GM13976 (cell line): ENCODE measurements around the gene ASCC1.

Source experiments
- DNase-seq: peaks from one replicate; pipeline ENCODE4 v3.0.0; 2012; ENCODE audit warnings: low spot score
- in situ Hi-C: fragments of 300-500 bp; cut with MboI; formaldehyde crosslinking; loops from one replicate; pipeline ENCODE4 v1.12.0; 2022; ENCODE audit warnings: low sequenced_read_pairs, mixed read lengths, inconsistent platforms; ENCODE audit not compliant: unreplicated experiment
- TF ChIP-seq, protein P1 (sequence below): IDR thresholded peaks from 2 replicates; pipeline ENCODE4 v1.5.1; 2012; ENCODE audit warnings: borderline replicate concordance, mild to moderate bottlenecking; ENCODE audit not compliant: insufficient read depth; ENCODE audit errors: extremely low read depth, missing control alignments, control extremely low read depth

ASCC1 gene

DNA sequence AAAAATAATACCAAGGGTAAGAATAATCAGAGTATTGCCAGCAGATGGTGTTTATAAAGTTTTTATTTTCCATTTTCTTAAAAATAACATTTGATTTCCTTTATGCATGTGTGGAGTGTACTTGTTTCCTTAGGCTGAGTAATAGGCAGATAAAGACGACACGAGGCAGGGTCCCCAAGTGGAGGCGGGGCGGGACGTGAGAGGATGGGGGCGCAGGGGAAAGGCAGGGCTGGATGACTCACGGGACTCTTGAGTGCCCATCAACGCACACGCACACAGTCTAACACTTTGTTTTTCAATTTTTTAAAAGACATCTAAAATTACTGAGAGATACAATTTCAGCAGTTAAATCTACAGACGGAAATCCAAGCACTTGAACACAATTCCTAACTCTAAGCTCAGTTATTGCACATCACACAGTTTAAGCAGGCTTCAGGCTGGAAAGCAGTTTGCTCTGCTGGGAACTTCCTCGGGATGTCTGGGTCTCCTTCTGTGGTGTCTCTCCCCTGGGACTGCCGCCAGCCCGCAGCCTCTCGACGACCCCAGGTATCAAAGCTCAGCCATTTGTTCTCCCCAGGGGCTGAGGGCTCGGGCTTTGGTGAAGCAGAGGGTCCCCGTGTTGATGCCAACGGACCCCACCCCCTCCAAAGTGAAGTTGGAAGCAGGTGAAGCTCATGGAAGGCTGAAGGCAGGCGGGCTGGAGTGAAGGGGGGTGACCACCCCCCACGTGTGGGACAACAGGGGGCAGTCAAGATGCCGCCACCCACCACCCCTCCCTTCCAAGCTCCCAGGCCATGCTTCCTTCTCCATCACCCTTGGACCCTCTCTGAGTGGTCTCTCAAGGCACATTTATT, 156.9 kb downstream of the ASCC1 start:
- in situ Hi-C loops: loop anchor here (10.0 kb wide), 1 partner anchor 276 kb away; no protein-coding TSS in a partner anchor
- TF ChIP-seq, protein P1, sequence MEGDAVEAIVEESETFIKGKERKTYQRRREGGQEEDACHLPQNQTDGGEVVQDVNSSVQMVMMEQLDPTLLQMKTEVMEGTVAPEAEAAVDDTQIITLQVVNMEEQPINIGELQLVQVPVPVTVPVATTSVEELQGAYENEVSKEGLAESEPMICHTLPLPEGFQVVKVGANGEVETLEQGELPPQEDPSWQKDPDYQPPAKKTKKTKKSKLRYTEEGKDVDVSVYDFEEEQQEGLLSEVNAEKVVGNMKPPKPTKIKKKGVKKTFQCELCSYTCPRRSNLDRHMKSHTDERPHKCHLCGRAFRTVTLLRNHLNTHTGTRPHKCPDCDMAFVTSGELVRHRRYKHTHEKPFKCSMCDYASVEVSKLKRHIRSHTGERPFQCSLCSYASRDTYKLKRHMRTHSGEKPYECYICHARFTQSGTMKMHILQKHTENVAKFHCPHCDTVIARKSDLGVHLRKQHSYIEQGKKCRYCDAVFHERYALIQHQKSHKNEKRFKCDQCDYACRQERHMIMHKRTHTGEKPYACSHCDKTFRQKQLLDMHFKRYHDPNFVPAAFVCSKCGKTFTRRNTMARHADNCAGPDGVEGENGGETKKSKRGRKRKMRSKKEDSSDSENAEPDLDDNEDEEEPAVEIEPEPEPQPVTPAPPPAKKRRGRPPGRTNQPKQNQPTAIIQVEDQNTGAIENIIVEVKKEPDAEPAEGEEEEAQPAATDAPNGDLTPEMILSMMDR: no peak
- DNase-seq: no peak

DNA sequence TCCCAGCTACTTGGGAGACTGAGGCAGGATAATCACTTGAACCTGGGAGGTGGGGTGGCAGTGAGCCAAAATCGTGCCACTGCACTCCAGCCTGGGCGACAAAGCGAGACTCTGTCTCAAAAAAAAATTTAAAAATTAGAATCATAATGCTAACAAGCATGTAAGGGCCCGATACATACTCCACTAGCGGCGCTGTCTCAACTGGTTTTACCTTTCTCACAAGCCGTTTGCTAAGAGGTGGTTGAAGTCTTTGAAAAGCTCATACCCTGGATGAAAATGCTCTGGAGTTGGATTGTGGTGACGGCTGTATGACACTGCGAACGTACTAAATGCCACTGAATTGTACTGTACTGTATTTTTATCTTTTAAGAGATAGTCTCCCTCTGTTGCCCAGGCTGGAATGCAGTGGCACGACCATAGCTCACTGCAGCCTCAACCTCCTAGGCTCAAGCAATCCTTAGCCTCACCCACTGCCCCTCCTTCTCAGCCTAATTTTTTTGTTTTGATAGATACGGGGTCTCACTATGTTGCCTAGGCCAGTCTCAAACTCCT, 157.7 kb downstream of the ASCC1 start:
- in situ Hi-C loops: loop anchor here (10.0 kb wide), 1 partner anchor 276 kb away; no protein-coding TSS in a partner anchor

DNA sequence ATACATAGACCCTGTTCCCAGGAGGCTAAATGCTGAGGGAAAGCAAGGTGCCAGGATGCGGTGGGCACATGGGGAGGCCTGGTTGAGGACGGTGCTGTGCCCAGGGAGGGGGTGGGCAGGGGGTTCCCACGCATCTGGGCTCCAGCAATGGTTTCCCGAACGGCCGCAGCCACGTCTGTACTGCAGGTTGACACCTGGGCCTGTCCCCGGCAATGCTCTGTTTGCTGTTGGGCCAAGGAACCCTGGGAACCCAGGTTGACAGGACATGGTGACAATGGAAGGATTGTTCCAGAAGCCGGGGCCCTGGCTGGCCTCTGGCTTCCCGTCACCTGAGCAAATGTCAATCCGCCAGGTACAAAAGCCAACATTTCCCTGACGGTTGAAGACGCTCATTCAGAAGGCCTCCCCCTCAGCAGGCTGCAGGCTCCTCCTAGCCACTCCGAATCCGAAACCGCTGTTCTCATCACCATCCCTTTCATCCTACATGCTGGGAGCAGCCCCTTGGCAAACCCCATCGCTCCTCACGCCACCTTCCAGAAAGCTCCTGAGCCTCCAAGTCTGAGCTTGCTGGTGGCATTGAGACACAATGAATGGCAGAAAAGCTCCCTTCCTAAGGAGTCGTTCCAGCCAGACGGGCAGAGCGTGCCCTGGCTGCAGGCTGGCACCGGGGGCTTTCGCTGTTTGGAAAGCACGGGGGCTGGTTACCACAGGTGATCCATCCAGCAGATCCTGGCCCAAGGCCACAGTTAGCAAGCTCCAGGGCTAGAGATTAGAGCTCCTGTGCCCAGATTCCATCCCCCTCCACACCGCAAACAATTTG, 158.9 kb downstream of the ASCC1 start:
- TF ChIP-seq, protein P1: no peak
- DNase-seq: no peak
- in situ Hi-C loops: loop anchor here (10.0 kb wide), 1 partner anchor 278 kb away; no protein-coding TSS in a partner anchor

More for the DNA sequence above, 157.7 kb downstream of the ASCC1 start:
- DNase-seq: no peak
- TF ChIP-seq, protein P1: no peak

DNA sequence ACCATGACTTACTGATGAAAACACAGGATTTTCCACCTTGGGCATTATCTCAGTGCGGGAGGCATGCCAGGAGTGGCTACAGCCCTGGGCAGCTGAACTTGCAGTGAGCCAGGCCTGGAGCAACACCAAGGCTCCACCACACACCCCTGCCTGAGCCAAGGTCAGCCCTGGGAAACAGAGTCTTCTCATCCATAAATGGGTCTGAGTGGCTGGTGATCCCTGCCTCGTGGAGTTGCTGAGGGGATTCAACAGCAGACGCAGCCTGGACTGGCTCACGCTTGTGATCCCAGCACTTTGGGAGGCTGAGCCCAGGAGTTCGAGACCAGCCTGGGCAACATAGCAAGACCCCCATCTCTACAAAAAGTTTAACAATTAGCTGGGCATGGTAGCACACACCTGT, 160.0 kb downstream of the ASCC1 start:
- TF ChIP-seq, protein P1: no peak
- DNase-seq: no peak
- in situ Hi-C loops: loop anchor here (10.0 kb wide), 1 partner anchor 279 kb away; no protein-coding TSS in a partner anchor

DNA sequence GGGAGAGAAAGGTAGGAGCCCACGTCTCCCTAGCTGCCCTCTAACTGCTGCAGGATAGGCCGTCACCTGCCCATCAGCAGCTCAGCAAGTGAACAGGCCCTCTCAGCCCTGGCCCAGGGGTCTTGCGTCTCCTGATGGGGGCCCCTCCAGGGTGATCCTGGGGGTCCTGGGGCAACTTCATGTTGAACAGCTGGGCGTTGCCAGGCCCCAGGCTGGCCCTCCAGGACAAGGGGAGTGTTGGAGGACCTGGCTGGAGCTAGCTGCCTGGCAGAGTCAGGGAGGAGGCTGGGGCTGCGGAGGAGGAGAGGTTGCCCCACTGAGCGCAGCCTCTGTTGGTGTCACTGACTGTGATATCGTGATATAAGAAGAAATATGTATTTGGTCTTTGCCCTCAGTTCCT, 162.4 kb downstream of the ASCC1 start:
- TF ChIP-seq, protein P1: no peak
- DNase-seq: no peak
- in situ Hi-C loops: loop anchor here (10.0 kb wide), 1 partner anchor 281 kb away; no protein-coding TSS in a partner anchor

DNA sequence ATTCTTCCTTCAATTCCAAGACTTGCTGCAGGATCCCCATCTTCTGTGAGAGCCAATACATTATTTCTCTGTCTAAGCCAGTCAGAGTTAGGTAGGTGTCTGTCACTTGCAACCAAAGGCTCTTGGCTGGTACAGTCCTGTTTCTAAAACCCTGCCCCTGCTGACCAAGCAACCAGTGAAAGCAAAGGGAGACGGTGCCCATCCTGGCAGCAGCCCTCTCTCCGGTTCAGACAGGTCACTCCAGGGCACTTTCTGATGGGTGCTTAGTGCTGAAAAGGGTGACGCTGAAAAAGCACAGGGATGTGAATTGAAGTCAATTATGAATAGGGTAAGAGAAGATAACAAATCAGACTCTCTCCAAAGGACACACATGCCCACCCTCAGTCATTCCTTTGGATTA, 165.2 kb downstream of the ASCC1 start:
- TF ChIP-seq, protein P1: no peak
- DNase-seq: no peak
- in situ Hi-C loops: loop anchor here (10.0 kb wide), 1 partner anchor 284 kb away; no protein-coding TSS in a partner anchor
